ENCODE data around the gene HCN4. TPM values are rescaled to one million over a fixed set of nuclear protein-coding genes. Genes with fewer than 3 reads are reported as not detected.

Gene HCN4
- total RNA-seq, 1 donor from 2014 or later: 0.41 TPM

GRCh38 chr15:73284090-73284716 lies 84.6 kb downstream of the HCN4 start:
- Mint-ChIP-seq H3K4me3 (no peak overlapping the region), H3K27ac (no peak overlapping the region), H3K9me3 (no peaks in the 10 kb centered on the region), H3K4me1 (no peaks in the 10 kb centered on the region), H3K36me3 (peaks cover 18% of the 10 kb centered on the region), H3K27me3 (ENCODE audit: insufficient read depth, low read depth) (no peaks in the 10 kb centered on the region)
- Histone ChIP-seq H3K9ac (no peak overlapping the region), H3K79me2 (ENCODE audit: low read depth) (no peaks in the 10 kb centered on the region), H3F3A (ENCODE audit: low read depth) (no peaks in the 10 kb centered on the region), H2AFZ (replicated peaks) (no peak overlapping the region), H3K27ac (no peak overlapping the region), H3K27me3 (no peaks in the 10 kb centered on the region), H3K4me1 (no peaks in the 10 kb centered on the region), H3K9me3 (ENCODE audit: low read depth) (no peaks in the 10 kb centered on the region), H3K4me3 (no peak overlapping the region), H4K20me1 (ENCODE audit: low read depth) (no peaks in the 10 kb centered on the region), H3K4me2 (no peak overlapping the region), H3K36me3 (no peaks in the 10 kb centered on the region)
- DNase-seq (ENCODE audit: low spot score): no peak
- TF ChIP-seq EZH2 (IDR thresholded peaks at IDR 0.05) (no peak), CTCF (IDR thresholded peaks at IDR 0.05) (no peak), EZH2phosphoT487 (IDR thresholded peaks at IDR 0.05) (no peak)

GRCh38 chr15:73283366-73283962 lies 85.3 kb downstream of the HCN4 start:
- Histone ChIP-seq H3K36me3 (no peaks in the 10 kb centered on the region), H3K4me3 (no peak overlapping the region), H3K4me1 (no peaks in the 10 kb centered on the region), H3F3A (ENCODE audit: low read depth) (no peaks in the 10 kb centered on the region), H3K27ac (no peak overlapping the region), H3K9ac (no peak overlapping the region), H3K9me3 (ENCODE audit: low read depth) (no peaks in the 10 kb centered on the region), H3K27me3 (no peaks in the 10 kb centered on the region), H4K20me1 (ENCODE audit: low read depth) (no peaks in the 10 kb centered on the region), H2AFZ (replicated peaks) (no peak overlapping the region), H3K4me2 (no peak overlapping the region), H3K79me2 (ENCODE audit: low read depth) (no peaks in the 10 kb centered on the region)
- Mint-ChIP-seq H3K27me3 (ENCODE audit: insufficient read depth, low read depth) (no peaks in the 10 kb centered on the region), H3K9me3 (no peaks in the 10 kb centered on the region), H3K4me1 (no peaks in the 10 kb centered on the region), H3K4me3 (no peak overlapping the region), H3K36me3 (peaks cover 17% of the 10 kb centered on the region), H3K27ac (no peak overlapping the region)
- no peak for TF ChIP-seq EZH2phosphoT487 (IDR thresholded peaks at IDR 0.05)
- no peak for TF ChIP-seq EZH2 (IDR thresholded peaks at IDR 0.05)
- no peak for TF ChIP-seq CTCF (IDR thresholded peaks at IDR 0.05)
- DNase-seq (ENCODE audit: low spot score): no peak

- no peaks in the 10 kb centered on the region for H3K4me1 ChIP-seq
- no peak overlapping the region for H3K27ac Mint-ChIP-seq
- no peak overlapping the region for H2AFZ ChIP-seq (replicated peaks)
- H3K27me3 ChIP-seq: no peaks in the 10 kb centered on the region
- H4K20me1 ChIP-seq (ENCODE audit: low read depth): no peaks in the 10 kb centered on the region
- DNase-seq (ENCODE audit: low spot score): no peak
- H3K4me2 ChIP-seq: no peak overlapping the region
- H3K9ac ChIP-seq: no peak overlapping the region
- no peak overlapping the region for H3K4me3 ChIP-seq
- H3K36me3 ChIP-seq: no peaks in the 10 kb centered on the region
- TF ChIP-seq CTCF (IDR thresholded peaks at IDR 0.05): no peak
- TF ChIP-seq EZH2phosphoT487 (IDR thresholded peaks at IDR 0.05): no peak
- no peak for TF ChIP-seq EZH2 (IDR thresholded peaks at IDR 0.05)
- H3K36me3 Mint-ChIP-seq: peaks cover 17% of the 10 kb centered on the region
- H3K4me1 Mint-ChIP-seq: no peaks in the 10 kb centered on the region
- H3K9me3 ChIP-seq (ENCODE audit: low read depth): no peaks in the 10 kb centered on the region
- H3K4me3 Mint-ChIP-seq: no peak overlapping the region
- no peaks in the 10 kb centered on the region for H3K27me3 Mint-ChIP-seq (ENCODE audit: insufficient read depth, low read depth)
- H3K79me2 ChIP-seq (ENCODE audit: low read depth): no peaks in the 10 kb centered on the region
- no peaks in the 10 kb centered on the region for H3F3A ChIP-seq (ENCODE audit: low read depth)
- H3K9me3 Mint-ChIP-seq: no peaks in the 10 kb centered on the region
- no peak overlapping the region for H3K27ac ChIP-seq
These were observed 86.0 kb downstream of the HCN4 start for GRCh38 chr15:73282567-73283365.

All from neural progenitor cell (in vitro differentiated cells).